ENCODE measurements around the gene S100A10. TPM values are rescaled to one million over a fixed set of nuclear protein-coding genes. Genes with fewer than 3 reads are reported as not detected.

Gene S100A10
- total RNA-seq, 1 experiment from 2014 or later: 400 TPM

GRCh38 chr1:151964510-151964909 is 29.1 kb downstream of the S100A10 start:
- ChIA-PET POLR2A (ENCODE audit: unreplicated experiment) (no interaction called here), CTCF (interaction anchor here (0.6 to 1.0 kb wide), 2 partner anchors 24 to 28 kb away, joined by 3 read pairs; no protein-coding TSS in a partner anchor)
- Histone ChIP-seq H3K4me3 (ENCODE audit: low read length) (no peak overlapping the region), H3K36me3 (ENCODE audit: low read depth, low read length) (no peaks in the 10 kb centered on the region), H3K9ac (ENCODE audit: low read length) (no peak overlapping the region), H3K9me2 (replicated peaks; ENCODE audit: low read length) (no peaks in the 10 kb centered on the region), H3K27me3 (ENCODE audit: low read length) (no peaks in the 10 kb centered on the region), H3K27ac (ENCODE audit: low read length) (no peak overlapping the region), H3K9me3 (ENCODE audit: low read length) (no peaks in the 10 kb centered on the region), H2AFZ (ENCODE audit: low read length) (no peak overlapping the region), H3K79me2 (ENCODE audit: low read length) (no peaks in the 10 kb centered on the region), H3K4me1 (ENCODE audit: insufficient read depth, low read length) (peaks cover 38% of the 10 kb centered on the region), H4K20me1 (ENCODE audit: low read length) (no peaks in the 10 kb centered on the region), H3F3A (ENCODE audit: low read length, unreplicated experiment) (no peaks in the 10 kb centered on the region), H3K4me2 (ENCODE audit: low read length) (no peak overlapping the region)
- no TSS peak for BruUV-seq (replicated peaks)
- intact Hi-C loops (cut with micrococcal nuclease): no loop called here
- TF ChIP-seq, protein P1, sequence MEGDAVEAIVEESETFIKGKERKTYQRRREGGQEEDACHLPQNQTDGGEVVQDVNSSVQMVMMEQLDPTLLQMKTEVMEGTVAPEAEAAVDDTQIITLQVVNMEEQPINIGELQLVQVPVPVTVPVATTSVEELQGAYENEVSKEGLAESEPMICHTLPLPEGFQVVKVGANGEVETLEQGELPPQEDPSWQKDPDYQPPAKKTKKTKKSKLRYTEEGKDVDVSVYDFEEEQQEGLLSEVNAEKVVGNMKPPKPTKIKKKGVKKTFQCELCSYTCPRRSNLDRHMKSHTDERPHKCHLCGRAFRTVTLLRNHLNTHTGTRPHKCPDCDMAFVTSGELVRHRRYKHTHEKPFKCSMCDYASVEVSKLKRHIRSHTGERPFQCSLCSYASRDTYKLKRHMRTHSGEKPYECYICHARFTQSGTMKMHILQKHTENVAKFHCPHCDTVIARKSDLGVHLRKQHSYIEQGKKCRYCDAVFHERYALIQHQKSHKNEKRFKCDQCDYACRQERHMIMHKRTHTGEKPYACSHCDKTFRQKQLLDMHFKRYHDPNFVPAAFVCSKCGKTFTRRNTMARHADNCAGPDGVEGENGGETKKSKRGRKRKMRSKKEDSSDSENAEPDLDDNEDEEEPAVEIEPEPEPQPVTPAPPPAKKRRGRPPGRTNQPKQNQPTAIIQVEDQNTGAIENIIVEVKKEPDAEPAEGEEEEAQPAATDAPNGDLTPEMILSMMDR (conservative IDR thresholded peaks at IDR 0.05; ENCODE audit: low read depth, low read length): no peak
- no peak for TF ChIP-seq EZH2 (IDR thresholded peaks at IDR 0.05; ENCODE audit: low read length, unreplicated experiment)
- TF ChIP-seq EZH2phosphoT487 (IDR thresholded peaks at IDR 0.05; ENCODE audit: borderline replicate concordance, low read length): no peak
- ATAC-seq (peak; percentile 29; the same call in 1 of the 2 replicates), DNase-seq (peak; percentile 45)

GRCh38 chr1:151963288-151963687 is 30.4 kb downstream of the S100A10 start:
- Histone ChIP-seq H3K79me2 (ENCODE audit: low read length) (no peaks in the 10 kb centered on the region), H3K9ac (ENCODE audit: low read length) (no peak overlapping the region), H4K20me1 (ENCODE audit: low read length) (no peaks in the 10 kb centered on the region), H3K4me3 (ENCODE audit: low read length) (no peak overlapping the region), H3K36me3 (ENCODE audit: low read depth, low read length) (no peaks in the 10 kb centered on the region), H3K9me2 (replicated peaks; ENCODE audit: low read length) (no peaks in the 10 kb centered on the region), H3K27ac (ENCODE audit: low read length) (no peak overlapping the region), H3F3A (ENCODE audit: low read length, unreplicated experiment) (no peaks in the 10 kb centered on the region), H3K4me2 (ENCODE audit: low read length) (no peak overlapping the region), H2AFZ (ENCODE audit: low read length) (no peak overlapping the region), H3K27me3 (ENCODE audit: low read length) (no peaks in the 10 kb centered on the region), H3K4me1 (ENCODE audit: insufficient read depth, low read length) (peaks cover 26% of the 10 kb centered on the region), H3K9me3 (ENCODE audit: low read length) (no peaks in the 10 kb centered on the region)
- BruUV-seq (replicated peaks): no TSS peak
- TF ChIP-seq EZH2 (IDR thresholded peaks at IDR 0.05; ENCODE audit: low read length, unreplicated experiment) (no peak), EZH2phosphoT487 (IDR thresholded peaks at IDR 0.05; ENCODE audit: borderline replicate concordance, low read length) (no peak)
- TF ChIP-seq, protein P1 (conservative IDR thresholded peaks at IDR 0.05; ENCODE audit: low read depth, low read length): no peak
- POLR2A ChIA-PET (ENCODE audit: unreplicated experiment): no interaction called here
- no peak for DNase-seq
- CTCF ChIA-PET: no interaction called here
- intact Hi-C loops (cut with micrococcal nuclease): no loop called here
- ATAC-seq: no peak

- BruUV-seq (replicated peaks): no TSS peak
- TF ChIP-seq EZH2phosphoT487 (IDR thresholded peaks at IDR 0.05; ENCODE audit: borderline replicate concordance, low read length) (no peak), EZH2 (IDR thresholded peaks at IDR 0.05; ENCODE audit: low read length, unreplicated experiment) (no peak)
- TF ChIP-seq, protein P1 (conservative IDR thresholded peaks at IDR 0.05; ENCODE audit: low read depth, low read length): no peak
- Histone ChIP-seq H3K9ac (ENCODE audit: low read length) (no peak overlapping the region), H3F3A (ENCODE audit: low read length, unreplicated experiment) (no peaks in the 10 kb centered on the region), H3K4me3 (ENCODE audit: low read length) (no peak overlapping the region), H3K9me3 (ENCODE audit: low read length) (no peaks in the 10 kb centered on the region), H3K4me1 (ENCODE audit: insufficient read depth, low read length) (peaks cover 20% of the 10 kb centered on the region), H2AFZ (ENCODE audit: low read length) (no peak overlapping the region), H3K4me2 (ENCODE audit: low read length) (no peak overlapping the region), H3K27me3 (ENCODE audit: low read length) (no peaks in the 10 kb centered on the region), H3K36me3 (ENCODE audit: low read depth, low read length) (no peaks in the 10 kb centered on the region), H4K20me1 (ENCODE audit: low read length) (no peaks in the 10 kb centered on the region), H3K9me2 (replicated peaks; ENCODE audit: low read length) (no peaks in the 10 kb centered on the region), H3K27ac (ENCODE audit: low read length) (no peak overlapping the region), H3K79me2 (ENCODE audit: low read length) (no peaks in the 10 kb centered on the region)
- ATAC-seq: no peak
- intact Hi-C loops (cut with micrococcal nuclease): no loop called here
- no peak for DNase-seq
- CTCF ChIA-PET: interaction anchor here (0.7 kb wide), 1 partner anchor 10 kb away, joined by 4 read pairs; no protein-coding TSS in a partner anchor
- POLR2A ChIA-PET (ENCODE audit: unreplicated experiment): no interaction called here
Measured at GRCh38 chr1:151961833-151962232, 31.8 kb downstream of the S100A10 start.

Measured in PC-3 (cell line).